MM.1S (cell line): ENCODE measurements around the gene FRK.
"Not testable (repeated sequence)": the region's sequence is repeated elsewhere in the genome, so short reads cannot be mapped to it uniquely, and the experiment has no call there.

Source experiments
- DNase-seq: peaks from one replicate; pipeline ENCODE4 v3.0.0-alpha.2; 2015
- H2AFZ ChIP-seq: fragments of 300-600 bp; sonication (generic); 2 replicates; pipeline ENCODE4 v1.6.0; 2016; ENCODE audit warnings: antibody characterized with exemption, low read length
- H3F3A ChIP-seq: fragments of 300-600 bp; sonication (generic); 2 replicates; pipeline ENCODE4 v1.6.1; 2016; ENCODE audit warnings: mild to moderate bottlenecking, antibody characterized with exemption, low read length, moderate library complexity, mixed read lengths; ENCODE audit not compliant: insufficient read depth
- H3K27ac ChIP-seq: fragments of 300-600 bp; sonication (generic); 2 replicates; pipeline ENCODE4 v1.5.1; 2016; ENCODE audit warnings: mild to moderate bottlenecking, low read length
- H3K27me3 ChIP-seq: fragments of 300-600 bp; sonication (generic); replicated peaks from 2 replicates; pipeline ENCODE4 v1.6.0; 2016; ENCODE audit warnings: low read length; ENCODE audit not compliant: insufficient read depth
- H3K36me3 ChIP-seq: fragments of 300-600 bp; sonication (generic); replicated peaks from 2 replicates; pipeline ENCODE4 v1.6.1; 2016; ENCODE audit warnings: mild to moderate bottlenecking, low read length, mixed read lengths; ENCODE audit not compliant: insufficient read depth
- H3K4me1 ChIP-seq: fragments of 300-600 bp; sonication (generic); 2 replicates; pipeline ENCODE4 v1.6.1; 2016; ENCODE audit warnings: low read length, mixed read lengths
- H3K4me2 ChIP-seq: fragments of 300-600 bp; sonication (generic); 2 replicates; pipeline ENCODE4 v1.6.0; 2016; ENCODE audit warnings: low read depth, low read length
- H3K4me3 ChIP-seq: fragments of 300-600 bp; sonication (generic); 2 replicates; pipeline ENCODE4 v1.5.1; 2016; ENCODE audit warnings: low read length, mixed read lengths
- H3K79me2 ChIP-seq: fragments of 300-600 bp; sonication (generic); 2 replicates; pipeline ENCODE4 v1.6.1; 2016; ENCODE audit warnings: mixed run types, low read length, mixed read lengths
- H3K9ac ChIP-seq: fragments of 300-600 bp; sonication (generic); 2 replicates; pipeline ENCODE4 v1.6.1; 2016; ENCODE audit warnings: low read length, mixed read lengths
- H3K9me2 ChIP-seq: fragments of 300-600 bp; sonication (generic); replicated peaks from 2 replicates; pipeline ENCODE4 v1.6.1; 2016; ENCODE audit warnings: mild to moderate bottlenecking, low read length, mixed read lengths; ENCODE audit not compliant: insufficient read depth
- H3K9me3 ChIP-seq: fragments of 300-600 bp; sonication (generic); replicated peaks from 2 replicates; pipeline ENCODE4 v1.6.1; 2016; ENCODE audit warnings: mild to moderate bottlenecking, low read length, mixed read lengths; ENCODE audit not compliant: insufficient read depth
- H4K20me1 ChIP-seq: fragments of 300-600 bp; sonication (generic); 2 replicates; pipeline ENCODE4 v1.6.1; 2016; ENCODE audit warnings: mild to moderate bottlenecking, low read length, moderate library complexity, mixed read lengths; ENCODE audit not compliant: insufficient read depth
- EZH2 ChIP-seq: fragments of 300-600 bp; sonication (generic); optimal IDR thresholded peaks from 2 replicates; pipeline ENCODE3; 2017; ENCODE audit warnings: low read depth, mild to moderate bottlenecking, antibody characterized with exemption, low read length, mixed read lengths
- EZH2phosphoT487 ChIP-seq: fragments of 300-600 bp; sonication (generic); IDR thresholded peaks from 2 replicates; pipeline ENCODE4 v1.6.1; 2018; ENCODE audit warnings: antibody characterized with exemption, low read length
- TF ChIP-seq, protein P1 (sequence below): fragments of 300-600 bp; sonication (generic); IDR thresholded peaks from 2 replicates; pipeline ENCODE4 v1.5.1; 2016; ENCODE audit warnings: antibody characterized with exemption, low read length, mixed read lengths

The FRK gene

DNA sequence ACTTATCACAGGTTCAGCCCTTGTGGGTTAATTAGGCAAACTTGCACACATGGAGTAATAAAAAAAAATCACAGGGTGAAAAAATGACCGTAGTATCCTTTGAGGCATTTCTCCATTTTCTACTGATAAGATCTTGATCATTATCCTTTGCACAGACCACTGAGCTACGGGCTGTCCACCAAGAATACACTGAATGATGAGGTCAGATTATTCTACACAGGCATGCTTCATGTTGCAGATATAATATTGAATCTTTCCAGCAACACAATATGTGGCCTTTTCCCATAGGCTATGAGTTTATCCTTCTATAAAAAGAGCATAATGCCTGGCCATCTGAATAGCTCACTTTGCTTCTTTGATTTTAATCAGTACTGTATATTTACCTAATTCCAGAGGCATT lies 168.9 kb downstream of the FRK start:
- no peaks in the 10 kb centered on the region for H4K20me1 ChIP-seq
- H3K36me3 ChIP-seq, result no peaks in the 10 kb centered on the region
- no peaks in the 10 kb centered on the region for H3K4me1 ChIP-seq
- H3K9me3 ChIP-seq, result no peaks in the 10 kb centered on the region
- H3K27ac ChIP-seq, result no peak overlapping the region
- no peaks in the 10 kb centered on the region for H3F3A ChIP-seq
- DNase-seq, result no peak
- no peaks in the 10 kb centered on the region for H3K79me2 ChIP-seq
- H3K27me3 ChIP-seq, result no peaks in the 10 kb centered on the region
- H3K9me2 ChIP-seq, result no peaks in the 10 kb centered on the region
- no peak overlapping the region for H3K4me2 ChIP-seq
- H2AFZ ChIP-seq, result no peak overlapping the region
- H3K4me3 ChIP-seq, result no peak overlapping the region
- TF ChIP-seq EZH2phosphoT487, result no peak
- no peak overlapping the region for H3K9ac ChIP-seq

DNA sequence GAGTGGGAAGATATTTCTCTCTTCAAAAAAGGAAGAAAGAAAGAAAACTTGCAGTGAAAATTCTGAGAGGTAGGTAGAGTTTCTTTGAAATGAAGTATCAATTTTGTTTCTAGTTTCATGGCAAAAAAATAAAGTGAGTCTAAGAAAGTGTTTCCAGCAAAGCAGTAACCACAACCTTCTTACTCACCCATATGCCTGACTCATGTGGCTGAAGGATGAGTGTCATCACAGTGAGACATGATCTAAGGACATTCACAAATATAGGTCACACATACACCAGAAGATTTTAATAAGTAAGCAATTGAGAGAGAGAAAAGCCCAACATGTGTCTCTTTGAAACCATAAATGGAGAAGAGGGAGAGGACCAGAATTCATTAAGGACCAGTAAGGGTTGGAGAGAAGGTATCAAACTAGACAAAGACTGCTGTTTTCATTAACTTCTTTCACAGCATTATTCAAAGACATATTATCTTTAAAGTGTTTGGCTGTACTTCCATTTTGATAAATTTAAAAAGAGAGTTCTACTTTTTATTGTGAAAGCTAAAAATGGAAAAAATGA lies 169.5 kb downstream of the FRK start:
- no peaks in the 10 kb centered on the region for H3K9me3 ChIP-seq
- H3F3A ChIP-seq, result no peaks in the 10 kb centered on the region
- H3K27me3 ChIP-seq, result no peaks in the 10 kb centered on the region
- no peaks in the 10 kb centered on the region for H4K20me1 ChIP-seq
- H3K79me2 ChIP-seq, result no peaks in the 10 kb centered on the region
- TF ChIP-seq EZH2phosphoT487 (no peak), EZH2 (no peak)
- TF ChIP-seq, protein P1, sequence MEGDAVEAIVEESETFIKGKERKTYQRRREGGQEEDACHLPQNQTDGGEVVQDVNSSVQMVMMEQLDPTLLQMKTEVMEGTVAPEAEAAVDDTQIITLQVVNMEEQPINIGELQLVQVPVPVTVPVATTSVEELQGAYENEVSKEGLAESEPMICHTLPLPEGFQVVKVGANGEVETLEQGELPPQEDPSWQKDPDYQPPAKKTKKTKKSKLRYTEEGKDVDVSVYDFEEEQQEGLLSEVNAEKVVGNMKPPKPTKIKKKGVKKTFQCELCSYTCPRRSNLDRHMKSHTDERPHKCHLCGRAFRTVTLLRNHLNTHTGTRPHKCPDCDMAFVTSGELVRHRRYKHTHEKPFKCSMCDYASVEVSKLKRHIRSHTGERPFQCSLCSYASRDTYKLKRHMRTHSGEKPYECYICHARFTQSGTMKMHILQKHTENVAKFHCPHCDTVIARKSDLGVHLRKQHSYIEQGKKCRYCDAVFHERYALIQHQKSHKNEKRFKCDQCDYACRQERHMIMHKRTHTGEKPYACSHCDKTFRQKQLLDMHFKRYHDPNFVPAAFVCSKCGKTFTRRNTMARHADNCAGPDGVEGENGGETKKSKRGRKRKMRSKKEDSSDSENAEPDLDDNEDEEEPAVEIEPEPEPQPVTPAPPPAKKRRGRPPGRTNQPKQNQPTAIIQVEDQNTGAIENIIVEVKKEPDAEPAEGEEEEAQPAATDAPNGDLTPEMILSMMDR, result no peak
- H3K9me2 ChIP-seq, result no peaks in the 10 kb centered on the region
- no peak overlapping the region for H2AFZ ChIP-seq
- DNase-seq, result no peak
- no peak overlapping the region for H3K4me2 ChIP-seq
- H3K36me3 ChIP-seq, result no peaks in the 10 kb centered on the region
- H3K9ac ChIP-seq, result no peak overlapping the region
- H3K4me1 ChIP-seq, result no peaks in the 10 kb centered on the region
- H3K4me3 ChIP-seq, result no peak overlapping the region
- H3K27ac ChIP-seq, result no peak overlapping the region

DNA sequence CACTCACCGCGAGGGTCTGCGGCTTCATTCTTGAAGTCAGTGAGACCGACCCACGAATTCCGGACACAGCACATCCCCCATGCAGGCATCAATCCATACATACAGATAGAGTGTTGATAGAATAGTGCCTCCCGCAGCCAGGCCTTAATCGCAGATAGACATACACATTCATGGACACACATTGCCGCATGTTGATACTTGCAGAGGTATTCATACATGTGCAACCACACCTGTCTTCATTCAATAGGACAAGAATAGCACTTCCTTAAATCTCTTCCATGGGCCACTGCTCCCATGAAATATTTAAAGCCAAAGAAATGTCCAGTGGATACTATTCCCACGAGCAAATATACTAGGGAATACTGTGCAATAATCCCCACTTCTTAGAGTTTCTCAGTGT lies 170.5 kb downstream of the FRK start:
- H3K9me2 ChIP-seq, result no peaks in the 10 kb centered on the region
- H3K27me3 ChIP-seq, result no peaks in the 10 kb centered on the region
- H3K27ac ChIP-seq, result no peak overlapping the region
- H3K9ac ChIP-seq, result no peak overlapping the region
- no peaks in the 10 kb centered on the region for H3K4me1 ChIP-seq
- no peaks in the 10 kb centered on the region for H3K9me3 ChIP-seq
- no peak overlapping the region for H3K4me3 ChIP-seq
- no peaks in the 10 kb centered on the region for H4K20me1 ChIP-seq
- H2AFZ ChIP-seq, result no peak overlapping the region
- no peaks in the 10 kb centered on the region for H3K36me3 ChIP-seq
- no peaks in the 10 kb centered on the region for H3K79me2 ChIP-seq
- no peak overlapping the region for H3K4me2 ChIP-seq
- DNase-seq, result no peak
- TF ChIP-seq, protein P1, result no peak
- TF ChIP-seq EZH2phosphoT487 (no peak), EZH2 (no peak)
- no peaks in the 10 kb centered on the region for H3F3A ChIP-seq

DNA sequence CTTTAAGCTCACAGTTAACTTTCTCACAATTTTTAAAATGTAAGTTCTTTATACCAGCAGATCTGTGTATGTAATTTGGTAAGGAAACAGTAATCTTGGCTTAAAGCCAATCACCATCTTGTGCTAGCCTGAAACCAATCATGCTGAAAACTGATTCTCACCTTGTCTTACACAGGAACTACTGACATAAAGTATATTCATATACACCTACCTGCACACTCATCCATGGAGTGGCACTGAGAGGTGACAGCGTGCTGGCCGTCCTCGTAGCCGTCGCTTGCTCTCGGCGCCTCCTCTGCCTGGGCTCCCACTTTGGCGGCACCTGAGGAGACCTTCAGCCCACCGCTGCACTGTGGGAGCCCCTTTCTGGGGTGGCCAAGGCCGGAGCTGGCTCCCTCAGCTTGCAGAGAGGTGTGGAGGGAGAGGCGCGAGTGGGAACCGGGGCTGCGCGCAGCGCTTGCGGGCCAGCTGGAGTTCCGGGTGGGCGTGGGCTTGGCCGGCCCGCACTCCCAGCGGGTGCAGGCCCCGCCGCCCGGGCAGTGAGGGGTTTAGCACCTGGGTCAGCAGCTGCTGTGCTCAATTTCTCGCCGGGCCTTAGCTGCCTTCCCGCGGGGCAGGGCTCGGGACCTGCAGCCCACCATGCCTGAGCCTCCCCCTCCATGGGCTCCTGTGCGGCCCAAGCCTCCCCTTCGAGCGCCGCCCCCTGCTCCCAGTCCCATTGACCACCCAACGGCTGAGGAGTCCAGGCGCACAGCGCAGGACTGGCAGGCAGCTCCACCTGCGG lies 171.8 kb downstream of the FRK start:
- H4K20me1 ChIP-seq, H3K9me2 ChIP-seq, H3K9ac ChIP-seq, H3K36me3 ChIP-seq, H3K9me3 ChIP-seq, H3K4me3 ChIP-seq, H3K27me3 ChIP-seq, H3K27ac ChIP-seq, DNase-seq, H3F3A ChIP-seq, H3K79me2 ChIP-seq, H3K4me2 ChIP-seq, H3K4me1 ChIP-seq, H2AFZ ChIP-seq: not testable (repeated sequence)
